ENCODE results near the gene CELF1.
A peak's percentile ranks its signal among the peaks of the same experiment; 100 is the strongest.

CELF1 gene

DNA sequence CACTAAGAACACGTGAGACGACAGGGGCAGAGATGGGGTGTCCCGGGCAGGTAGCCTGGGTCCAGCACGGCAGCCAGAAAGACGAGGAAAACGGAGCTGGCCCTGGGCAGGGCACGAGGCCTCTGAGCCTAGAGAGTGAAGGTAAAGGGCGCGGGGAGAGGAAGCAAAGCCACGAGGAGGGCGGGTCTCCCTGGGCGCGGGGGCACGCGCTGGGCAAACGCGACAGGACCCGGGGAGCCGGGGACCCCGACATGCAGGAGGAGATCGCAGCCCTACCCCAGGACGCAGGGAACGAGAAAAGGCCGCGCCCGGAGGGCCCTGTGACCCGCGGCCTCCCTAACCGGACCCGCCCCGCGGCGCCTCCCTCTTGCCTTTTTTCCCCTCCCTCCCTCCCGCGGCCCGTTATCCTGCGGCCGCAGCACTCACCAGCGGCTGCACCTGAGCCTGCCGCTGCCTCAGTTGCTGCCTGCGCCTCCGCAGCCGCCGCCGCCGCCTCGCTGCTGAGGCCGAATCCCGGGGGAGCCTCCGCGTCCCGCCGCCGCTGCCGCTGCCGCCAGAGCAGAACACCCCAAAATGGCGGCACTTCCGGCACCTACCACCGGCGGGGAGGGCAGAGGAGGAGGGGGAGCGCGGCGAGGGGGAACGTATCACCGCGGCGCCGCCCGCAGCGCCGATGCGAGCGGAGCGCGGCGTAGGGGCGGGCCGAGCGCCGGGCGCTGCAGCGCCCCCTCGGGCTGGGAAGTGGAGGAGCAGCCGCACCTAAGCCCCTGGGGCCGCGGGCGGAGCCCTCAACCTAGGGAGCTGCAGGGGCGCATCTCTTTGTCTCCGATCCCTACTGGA is at the start of gene CELF1:
CELF1 (minus strand) TSS at position 567 of the 840 bp plus-strand sequence. CDS start 53,609 bp downstream, outside the sequence.
- peak; percentile 88 for DNase-seq

DNA sequence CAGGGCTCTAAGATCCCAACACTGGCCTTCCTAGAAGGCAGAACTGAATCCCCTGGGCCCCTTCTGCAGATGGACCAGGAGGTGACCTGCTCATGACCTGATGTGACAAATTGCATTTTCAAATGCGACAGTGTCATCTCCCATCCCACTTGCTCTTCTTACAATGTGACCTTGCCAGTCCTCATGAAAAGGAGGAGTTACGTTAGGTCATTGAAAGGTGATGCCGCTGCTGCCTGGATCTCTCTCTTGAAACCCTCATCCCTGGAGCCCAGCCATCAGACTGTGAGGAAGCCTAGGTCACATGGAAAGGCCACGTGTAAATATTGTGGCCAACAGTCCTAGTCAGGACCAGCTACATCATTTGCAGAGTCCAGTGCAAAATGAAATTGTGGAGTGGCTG is 47.0 kb upstream of the CELF1 start:
- no peak for DNase-seq

DNA sequence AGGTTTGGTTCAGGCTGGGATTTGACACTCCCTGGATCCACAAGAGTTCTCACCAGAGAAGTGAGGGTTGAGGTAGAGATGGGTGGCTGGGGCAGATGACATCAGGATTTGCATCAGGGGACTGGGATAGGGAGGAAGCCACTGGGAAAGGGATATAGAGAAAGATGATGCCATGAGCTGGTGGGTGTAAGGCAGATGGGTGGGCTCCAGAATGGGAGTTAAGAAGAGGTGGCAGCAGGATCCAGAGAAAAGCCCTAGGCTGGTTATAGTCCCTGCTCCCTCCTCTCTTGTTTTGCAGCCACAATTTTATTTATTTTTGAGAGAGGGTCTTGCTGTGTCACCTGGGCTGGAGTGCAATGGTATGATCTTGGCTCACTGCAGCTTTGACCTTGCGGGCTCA is 43.0 kb upstream of the CELF1 start:
- no peak for DNase-seq

DNA sequence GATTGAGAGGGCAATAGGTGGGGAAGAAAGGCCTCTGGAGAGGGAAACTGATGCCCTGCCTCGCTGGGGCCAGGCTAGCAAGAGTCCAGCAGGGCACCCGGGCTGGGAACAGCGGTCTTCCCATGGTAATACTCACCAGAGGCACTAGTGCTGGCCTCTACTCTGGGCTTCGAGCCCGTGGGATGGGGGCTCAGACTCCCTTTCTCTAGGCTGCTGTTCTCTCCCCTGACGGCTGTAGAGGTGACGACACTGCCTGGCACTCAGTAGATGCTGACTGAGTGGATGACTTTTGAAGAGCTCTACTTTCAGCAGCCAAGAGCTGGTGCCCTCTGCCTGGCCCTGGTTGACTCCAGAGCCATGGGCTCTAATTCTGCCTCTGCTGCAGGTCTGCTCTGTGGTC is 42.1 kb upstream of the CELF1 start:
- DNase-seq: peak; percentile 41

DNA sequence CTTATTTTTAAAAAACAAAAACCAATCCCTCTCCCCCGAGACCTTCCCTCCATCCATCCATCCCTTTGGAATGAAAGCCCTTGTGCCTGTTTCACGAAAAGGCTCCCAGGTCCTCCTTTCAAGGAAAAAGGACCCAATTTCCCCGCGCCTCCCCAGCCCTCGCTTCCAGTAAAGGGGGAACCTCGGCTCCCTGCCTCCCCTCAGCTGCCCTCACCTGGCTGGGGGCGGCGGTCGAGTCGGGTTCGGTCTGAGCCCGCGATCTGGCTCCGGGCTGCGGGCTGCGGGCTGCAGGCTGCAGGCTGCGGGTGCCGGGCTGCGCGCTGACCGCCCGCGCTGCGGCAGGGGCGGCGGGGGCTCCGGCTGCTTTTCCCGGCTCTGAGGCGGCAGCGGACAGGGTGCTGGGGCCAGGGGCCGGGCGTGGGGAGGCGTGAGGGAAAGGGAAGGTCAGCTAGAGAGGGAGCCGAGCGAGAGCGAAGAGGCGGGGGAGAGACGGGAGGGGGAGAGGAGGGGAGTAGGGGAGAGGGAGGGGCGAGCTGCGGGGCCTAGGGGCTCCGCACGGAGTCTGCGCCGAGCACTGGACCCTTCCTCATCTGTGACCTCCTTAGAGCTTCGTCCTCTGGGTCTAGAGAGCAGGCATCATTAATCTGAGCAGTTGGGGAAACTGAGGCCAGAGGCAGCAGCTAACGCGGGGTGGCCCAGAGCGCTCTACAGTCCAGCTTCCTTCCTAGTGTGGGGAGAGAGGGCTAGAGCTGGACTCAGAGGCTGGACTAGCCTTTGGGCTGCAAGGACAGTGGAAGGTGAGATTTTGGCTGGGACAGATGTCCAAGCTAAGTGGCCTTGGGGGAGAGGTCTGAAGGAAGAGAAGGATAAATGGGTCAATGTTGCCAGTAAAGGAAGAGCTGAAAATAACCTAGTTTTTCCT is 41.3 kb upstream of the CELF1 start, which contains the start of gene C1QTNF4:
C1QTNF4 (minus strand) TSS at position 478 of the 922 bp plus-strand sequence. CDS start 3,601 bp downstream, outside the sequence.
- DNase-seq: peak; percentile 12

DNA sequence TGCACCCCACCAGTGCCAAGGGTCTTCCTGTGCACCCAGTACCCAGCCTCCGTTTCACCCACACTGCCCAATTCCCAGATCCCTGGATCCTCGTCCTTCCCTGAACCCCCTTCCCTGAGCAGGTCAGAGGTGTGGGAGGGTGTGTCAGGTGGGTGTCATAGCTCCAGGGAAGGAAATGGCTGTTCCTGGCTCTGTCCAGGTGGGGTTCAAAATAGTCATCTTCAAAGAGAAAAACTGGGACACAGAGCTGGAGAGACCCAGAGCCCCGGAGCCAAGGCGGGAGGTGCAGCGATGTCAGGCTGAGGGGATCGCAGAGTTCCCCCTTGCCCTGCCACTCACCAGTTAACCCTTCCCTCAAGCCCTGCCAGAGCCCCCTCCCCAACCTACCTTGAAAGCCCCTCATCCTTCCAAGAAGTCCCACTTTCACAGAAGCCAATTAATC is 40.6 kb upstream of the CELF1 start:
- DNase-seq: peak; percentile 12

DNA sequence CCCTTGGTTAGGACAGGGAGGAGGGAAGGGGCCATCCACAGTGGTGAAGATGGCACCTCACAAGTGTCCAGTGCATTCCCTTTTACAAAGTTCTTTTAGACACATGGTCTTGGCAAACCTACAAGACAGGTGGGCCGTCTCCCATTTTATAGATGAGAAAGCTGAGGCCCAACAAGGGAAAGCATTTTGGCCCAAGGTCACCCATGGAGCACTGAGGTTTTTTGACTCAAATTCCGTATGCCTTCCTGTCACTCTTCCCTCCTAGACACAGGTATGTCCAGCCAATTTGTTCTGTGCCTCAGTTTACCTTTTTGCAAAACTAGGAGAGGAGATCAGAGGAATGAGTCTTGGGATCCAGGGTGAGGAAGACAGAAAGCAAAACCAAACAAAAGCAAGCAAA is 40.0 kb upstream of the CELF1 start:
- no peak for DNase-seq

DNA sequence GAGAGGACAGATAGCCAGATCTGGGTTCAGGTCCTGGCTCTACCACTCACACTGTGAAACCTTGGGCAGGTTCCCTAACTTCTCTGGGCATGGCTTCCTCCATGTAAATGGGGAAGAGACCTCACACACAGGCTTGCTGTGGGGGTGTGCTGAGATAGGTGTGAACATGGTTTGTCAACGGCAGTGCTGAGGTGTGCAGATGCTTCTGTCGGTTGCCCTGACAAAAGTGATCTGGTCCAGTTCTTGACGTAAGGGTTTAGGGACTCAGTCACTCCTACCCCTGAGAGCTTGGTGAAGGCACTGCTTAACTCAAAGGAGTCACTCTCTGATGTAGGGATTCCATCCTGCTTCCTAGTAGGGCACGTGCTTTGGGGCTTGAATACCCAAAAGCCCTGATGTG is 39.3 kb upstream of the CELF1 start:
- DNase-seq: no peak

DNA sequence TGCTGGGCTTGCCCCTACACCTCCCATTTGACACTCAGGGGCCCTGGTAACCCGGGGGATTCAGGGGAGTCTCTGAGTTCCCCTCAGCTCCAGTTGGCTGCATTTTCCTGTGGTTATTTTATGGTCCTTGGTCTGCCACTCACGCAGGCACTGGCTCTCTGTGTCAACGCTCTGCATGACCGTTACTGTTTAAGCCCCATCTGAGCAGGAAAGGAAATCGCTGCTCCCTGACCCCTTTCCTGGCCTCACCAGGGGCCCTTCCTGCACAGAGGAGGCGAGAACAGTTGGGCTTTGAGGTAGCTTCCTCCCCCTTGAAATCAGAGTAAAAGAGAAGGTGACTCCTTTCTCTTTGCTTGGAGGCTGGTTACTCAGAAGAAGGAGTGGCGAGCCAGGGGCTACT is 38.8 kb upstream of the CELF1 start:
- DNase-seq: no peak

DNA sequence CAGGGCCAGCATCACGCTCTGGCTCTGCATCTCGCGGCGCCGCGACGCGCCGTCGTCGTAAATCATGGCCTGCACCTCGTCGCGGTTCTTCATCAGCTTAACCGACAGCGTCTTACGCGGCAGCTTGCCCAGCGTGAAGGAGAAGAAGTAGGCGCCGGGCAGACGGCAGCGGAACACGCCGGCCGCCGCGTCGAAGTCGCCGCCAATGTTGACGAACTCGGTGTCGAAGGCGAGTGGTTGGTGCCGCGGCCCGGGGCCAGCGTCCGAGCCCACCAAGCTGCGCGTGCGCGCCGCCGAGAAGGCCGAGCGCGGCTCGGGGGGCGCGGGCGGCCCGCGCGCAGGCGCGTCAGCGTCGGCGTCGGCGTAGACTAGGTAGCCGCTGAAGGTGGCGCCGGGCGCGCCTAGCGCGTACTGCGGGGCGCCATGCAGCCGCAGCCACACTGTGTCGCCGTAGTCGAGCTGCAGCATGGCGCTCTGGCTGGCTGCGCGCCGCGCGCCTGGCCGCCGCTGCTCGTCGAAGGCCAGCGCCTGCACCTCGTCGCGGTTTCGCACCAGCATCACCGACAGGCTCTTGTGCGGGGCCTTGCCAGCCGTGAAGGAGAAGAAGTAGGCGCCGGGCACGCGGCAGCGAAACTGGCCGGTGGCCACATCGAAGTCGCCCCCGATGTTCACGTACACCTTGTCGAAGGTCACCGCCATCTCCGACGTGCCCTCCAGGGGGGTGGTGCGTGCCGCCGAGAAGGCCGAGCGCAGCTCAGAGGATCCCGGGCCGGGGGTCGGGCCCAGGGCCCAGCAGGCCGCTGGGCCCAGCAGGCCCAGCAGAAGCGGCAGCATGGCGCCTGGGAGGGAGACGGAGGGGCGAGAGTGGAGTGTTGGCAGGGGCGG is 37.3 kb upstream of the CELF1 start:
- DNase-seq: no peak

DNA sequence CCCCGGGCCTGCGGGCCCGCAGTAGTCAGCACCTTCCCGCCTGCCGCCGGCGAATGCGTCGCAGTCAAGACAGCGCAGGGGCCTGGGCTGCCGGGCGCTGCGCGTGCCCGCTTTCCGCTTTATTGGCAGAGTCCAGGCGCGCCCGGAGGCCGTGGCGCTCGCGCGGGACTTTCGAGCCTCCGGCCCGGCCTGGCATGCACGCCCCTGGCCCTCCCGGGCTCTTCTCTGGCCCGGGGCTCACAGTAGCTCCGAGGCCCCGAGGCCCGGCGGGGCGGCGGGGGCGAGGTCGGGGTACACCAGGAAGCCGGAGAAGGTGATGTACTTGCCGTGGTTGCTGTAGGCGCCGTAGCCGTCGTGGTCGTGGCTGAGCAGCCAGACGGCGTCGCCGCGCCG is 36.6 kb upstream of the CELF1 start:
- no peak for DNase-seq

DNA sequence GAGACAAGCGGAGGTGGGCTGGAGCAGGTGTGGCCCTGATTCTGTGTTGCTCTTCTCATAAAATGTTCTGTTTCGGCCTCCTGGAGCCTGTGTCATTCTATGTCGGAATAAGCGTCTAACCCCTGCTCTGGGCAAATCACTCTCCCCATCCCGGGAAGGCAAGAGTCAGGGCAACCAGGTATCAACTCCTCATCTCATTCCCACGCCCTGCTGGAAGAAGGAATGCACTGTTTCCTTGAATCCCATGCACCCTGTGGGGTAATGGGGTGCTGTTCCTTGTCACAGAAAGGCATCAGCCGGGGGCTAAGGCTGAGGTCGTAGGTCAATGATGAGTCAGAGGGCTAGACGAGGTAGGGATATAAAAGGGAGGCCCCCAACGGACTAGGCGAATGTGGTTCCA is 36.2 kb upstream of the CELF1 start:
- no peak for DNase-seq

DNA sequence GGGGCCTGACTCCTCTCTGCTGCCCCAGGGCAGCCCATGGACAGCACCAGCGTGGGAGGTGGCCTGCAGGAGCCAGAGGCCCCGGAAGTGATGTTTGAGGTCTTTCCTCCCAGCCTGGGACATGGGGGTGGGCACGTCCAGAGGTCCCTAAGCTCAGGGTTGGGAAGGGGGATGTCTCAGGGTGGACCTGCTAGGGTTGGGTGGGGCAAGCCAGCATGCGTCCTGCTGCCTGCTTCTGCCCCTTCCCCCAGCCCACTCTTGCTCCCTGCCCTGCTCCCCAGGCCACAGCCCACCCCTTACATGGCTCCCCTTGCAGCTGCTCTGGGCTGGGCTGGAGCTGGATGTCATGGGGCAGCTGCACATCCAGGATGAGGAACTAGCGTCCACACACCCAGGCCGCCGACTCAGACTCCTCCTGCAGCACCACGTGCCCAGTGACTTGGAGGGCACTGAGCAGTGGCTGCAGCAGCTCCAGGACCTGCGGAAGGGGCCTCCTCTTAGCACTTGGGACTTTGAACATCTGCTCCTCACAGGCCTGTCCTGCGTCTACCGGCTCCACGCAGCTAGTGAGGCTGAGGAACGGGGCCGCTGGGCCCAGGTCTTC is 34.9 kb upstream of the CELF1 start:
- no peak for DNase-seq

DNA sequence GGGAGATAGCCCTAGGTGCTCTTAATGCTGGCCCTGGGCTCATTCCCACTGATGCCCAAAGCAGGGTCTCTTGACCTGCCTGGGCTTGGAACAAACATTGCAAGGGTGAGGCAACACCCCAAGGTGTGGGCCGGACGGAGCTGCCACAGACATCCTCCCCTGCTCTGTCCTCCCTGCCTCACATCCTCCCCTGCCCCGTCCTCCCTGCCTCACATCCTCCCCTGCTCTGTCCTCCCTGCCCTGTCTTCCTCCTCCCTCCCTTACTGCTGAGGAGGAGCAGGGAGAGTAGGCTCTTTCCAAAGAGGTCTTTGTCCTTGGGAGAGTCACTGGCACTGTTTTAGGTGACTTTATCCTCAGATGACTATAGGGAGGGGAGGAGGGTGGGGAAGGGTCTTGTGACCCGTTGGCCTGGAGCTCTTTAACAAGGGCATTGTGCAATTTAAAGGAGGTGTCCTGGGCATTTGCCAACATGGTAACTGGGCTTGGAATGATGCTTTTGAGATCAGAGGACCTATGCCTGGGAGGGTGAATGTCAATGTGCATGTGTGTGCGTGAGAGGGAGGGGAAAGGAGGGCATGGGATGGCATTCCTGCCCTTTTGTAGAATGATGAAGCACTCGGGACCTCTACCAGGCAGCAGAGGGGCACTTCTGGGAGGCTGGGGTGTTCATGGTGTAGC is 34.2 kb upstream of the CELF1 start:
- DNase-seq: no peak

DNA sequence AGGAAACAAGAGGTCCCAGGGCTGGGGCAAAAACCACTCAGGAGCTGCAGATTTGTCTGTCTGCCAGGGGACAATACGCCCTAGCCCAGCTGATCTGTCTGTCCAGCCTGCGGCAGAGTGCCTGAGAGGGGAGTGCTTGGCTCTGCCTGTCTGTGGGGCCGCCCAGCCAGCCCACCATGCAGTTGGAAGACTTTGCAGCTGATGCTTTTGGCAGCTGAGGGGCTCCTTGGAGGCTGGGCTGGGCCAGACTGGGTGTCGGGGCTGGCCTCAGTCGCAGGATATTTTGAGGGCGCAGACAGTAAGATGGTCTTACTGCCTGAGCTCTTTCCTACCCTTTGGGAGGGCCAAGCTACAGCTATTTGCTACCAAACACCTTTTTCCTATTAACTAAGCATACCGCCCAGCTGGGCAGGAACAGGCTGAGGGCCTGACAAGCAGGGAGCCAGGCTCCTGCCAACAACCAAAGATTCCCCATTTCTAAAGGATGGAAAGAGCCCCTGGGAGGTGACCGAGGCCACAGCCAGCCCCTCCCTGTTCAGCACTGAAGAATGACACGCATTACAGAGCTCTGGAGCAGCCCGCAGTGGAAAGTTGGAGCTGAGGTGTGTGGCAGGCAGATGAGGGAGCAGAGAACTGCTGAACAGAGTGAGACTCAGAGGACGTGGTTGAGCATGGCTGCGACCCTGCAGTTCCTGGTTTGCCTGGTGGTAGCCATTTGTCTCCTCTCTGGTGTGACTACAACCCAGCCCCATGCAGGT is 33.3 kb upstream of the CELF1 start, which contains the start of gene FAM180B:
FAM180B (plus strand) TSS at position 581 of the 758 bp plus-strand sequence; CDS start at position 672, 91 bp downstream.
- DNase-seq: no peak

DNA sequence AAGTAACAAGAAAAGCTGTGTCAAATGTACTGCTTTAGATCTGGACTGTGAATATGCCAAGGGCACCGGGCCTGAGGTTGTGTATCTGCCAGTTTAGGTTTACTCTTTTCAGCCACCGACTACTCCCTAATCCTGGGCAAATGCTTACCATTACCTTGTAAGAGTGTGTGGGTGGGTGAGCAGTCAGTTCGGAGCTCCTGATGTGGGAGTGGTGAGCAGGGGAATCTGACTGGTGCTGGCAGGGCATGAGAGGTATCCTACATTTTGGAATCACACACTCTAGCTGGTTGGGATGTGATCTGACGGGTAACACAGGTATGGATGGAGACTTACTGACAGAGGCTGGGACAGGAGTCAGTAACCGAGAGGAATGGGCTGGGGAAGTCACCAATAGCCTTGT is 30.9 kb upstream of the CELF1 start:
- DNase-seq: no peak

DNA sequence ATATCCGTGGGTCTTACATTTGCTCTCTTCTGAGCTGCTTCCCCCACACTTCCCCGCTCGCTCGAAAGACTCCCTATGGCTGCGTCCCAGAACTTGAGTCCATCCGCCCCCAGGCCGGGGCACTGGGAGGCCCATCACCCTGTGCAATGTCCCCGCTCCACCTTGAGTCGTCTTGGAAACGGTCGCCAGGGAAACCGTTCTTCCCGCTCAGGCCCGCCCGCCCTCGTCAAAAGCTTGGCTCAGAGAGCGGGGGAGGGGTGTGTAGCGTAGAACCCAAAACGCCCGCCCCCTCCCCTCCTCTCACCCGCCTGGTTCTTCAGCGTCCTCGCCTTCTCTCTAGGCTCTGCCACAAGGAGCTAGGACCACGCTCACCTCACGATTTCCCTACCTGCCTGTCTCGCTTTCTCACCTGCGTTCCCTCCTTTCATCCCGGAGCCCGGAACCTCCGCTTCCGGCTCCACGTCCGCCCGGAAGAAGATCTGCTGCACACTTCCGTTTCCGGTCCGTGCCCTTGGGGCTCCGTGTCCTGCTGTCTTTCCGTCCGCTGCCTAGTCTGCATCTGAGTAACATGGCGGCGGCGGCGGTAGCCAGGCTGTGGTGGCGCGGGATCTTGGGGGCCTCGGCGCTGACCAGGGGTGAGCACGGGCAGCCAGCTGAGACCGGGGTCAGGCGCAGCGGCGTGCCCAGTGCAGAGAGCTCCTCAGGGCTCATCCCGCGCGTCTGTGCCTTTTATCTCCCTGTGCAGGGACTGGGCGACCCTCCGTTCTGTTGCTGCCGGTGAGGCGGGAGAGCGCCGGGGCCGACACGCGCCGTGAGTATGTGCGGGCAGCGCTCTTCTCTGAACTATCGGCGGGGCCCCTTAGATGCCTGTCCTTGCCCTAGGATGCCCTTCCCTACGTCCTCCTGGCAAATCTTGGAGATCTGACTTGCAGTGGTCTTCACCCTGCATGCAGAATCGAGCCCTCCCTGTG is 25.9 kb upstream of the CELF1 start, which contains the start of the genes KBTBD4 and NDUFS3:
KBTBD4 (minus strand) TSS at position 447 of the 971 bp plus-strand sequence; CDS start at position 428, 19 bp downstream.
NDUFS3 (plus strand) TSS at position 551 of the 971 bp plus-strand sequence; CDS start at position 569, 18 bp downstream.
- DNase-seq: peak; percentile 95

DNA sequence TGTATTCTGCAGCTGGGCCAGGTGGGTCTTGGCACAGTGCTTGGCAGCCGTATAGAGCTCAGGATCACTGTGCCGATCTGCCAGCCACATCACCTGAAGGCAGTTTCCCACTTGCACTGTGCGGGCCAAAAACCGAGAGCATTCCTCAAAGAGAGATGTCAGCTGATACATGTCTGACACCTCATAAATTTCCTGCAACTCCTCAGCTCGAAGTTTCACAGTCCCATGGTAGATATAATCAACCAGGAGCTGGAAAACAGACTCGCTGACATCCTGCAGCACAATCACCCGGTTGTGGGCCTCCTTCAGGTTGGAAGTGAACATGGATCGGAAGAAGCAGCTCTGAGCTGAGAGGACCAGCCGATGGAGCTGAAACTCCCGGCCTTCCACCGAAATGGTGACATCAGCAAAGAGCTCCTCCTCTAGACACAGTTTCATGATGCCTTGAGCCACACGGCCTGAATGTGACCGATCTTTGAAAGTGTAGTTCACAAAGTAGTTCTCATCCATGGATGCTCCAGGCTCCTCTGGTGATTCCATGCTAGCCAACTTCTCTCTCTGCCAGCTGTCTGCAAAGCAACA is 24.6 kb upstream of the CELF1 start:
- DNase-seq: no peak

DNA sequence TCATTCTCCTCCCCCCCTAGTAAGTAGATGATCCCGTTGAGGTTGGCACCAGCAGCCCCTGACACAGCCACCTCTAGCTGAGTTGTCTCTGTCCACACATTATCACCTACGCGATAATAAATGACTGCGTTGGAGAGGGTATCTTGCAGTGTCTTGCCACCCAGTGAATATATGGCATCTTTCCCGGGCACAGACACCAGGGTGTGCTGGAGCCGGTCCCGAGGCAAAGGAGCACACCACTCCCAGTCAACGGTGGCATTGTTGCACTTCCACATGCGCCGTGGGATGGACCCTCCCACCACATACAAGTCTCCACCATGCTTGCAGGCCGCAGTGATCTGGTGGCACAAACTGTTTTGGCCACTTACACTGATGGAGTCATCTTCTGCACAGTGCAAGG is 20.4 kb upstream of the CELF1 start:
- DNase-seq: no peak
